GM18861 (cell line): ENCODE measurements around the gene ACBD3.
A peak's percentile ranks its signal among the peaks of the same experiment; 100 is the strongest.

Experiments used
- ATAC-seq: cut with Tn5 transposase; IDR thresholded peaks from one replicate; pipeline ENCODE4 v1.9.1; 2021; ENCODE audit not compliant: unreplicated experiment

Gene ACBD3

GRCh38 chr1:226135059-226135651 lies 51.4 kb downstream of the ACBD3 start:
- ATAC-seq: no peak

- no peak for ATAC-seq
Observed at GRCh38 chr1:226134170-226135058, 52.1 kb downstream of the ACBD3 start.

DNA sequence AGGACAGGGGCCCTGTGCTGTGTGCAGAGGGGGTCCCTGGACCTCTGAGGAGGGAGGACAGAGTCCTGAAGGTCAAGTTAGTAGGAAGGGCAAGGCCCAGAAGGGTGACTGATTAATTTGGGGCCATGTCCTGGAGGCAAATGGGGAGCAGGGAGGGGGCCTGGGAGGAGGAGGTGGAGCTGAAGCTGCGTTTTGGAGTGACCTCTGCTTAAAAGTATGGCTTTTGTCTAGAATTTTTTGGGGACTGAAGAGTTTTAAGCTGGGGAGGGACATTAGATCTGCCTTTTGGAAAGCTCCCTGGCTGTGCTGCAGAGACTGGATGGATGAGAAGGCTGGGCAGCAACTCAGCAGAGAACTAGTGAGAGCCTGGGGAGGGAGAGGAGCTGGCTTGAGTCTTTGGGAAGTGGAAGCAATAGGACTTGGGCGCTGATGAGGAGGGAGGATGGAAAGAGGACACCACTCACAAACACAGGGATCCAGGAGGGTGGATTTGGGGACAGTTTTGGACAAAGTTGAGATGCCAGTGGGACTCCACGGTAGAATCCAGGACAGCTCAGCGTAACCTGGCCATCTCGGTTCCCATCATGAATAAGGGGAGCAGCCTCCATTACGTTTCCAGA lies 52.9 kb downstream of the ACBD3 start:
- no peak for ATAC-seq

DNA sequence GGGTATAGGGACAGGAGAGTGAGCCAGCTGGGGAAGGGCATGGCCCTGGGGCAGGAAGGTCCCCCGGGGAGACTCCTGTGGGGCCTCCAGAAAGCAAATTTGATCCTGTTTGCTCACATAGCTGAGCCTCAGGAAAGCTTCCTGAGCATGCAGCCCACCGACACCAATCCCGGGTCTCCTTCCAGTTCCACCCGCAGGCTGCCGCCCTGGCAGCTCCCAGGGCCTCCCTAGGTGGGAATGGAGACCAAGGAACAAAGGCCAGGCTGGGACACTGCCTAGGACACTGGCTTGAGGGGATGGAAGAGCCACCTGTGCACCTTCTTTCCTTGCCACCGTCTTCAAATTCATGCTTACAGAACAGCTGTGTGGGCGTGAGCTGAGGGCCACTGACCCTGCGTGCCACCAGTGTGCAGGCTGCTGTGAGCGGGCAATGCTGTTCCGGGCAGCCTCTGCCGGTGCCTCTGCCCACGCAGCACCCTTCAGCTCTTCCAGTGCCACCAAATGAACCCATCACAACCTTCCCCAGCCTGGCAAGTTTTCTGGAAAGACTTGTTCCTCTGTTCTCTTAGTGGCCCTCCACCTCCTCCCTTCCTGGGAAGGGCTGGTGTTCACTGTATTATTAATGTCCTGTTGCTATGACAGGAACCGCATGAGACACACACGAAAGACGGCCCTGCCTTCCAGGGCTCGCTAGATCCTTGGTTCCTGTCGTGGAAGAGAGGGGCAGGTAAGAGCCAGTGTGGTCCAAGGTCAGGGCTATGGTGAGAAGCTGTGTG lies 53.6 kb downstream of the ACBD3 start:
- no peak for ATAC-seq

GRCh38 chr1:226131639-226132038 lies 54.9 kb downstream of the ACBD3 start:
- ATAC-seq: no peak

- no peak for ATAC-seq
Observed at GRCh38 chr1:226129230-226129629, 57.3 kb downstream of the ACBD3 start.

GRCh38 chr1:226128487-226129075 lies 58.0 kb downstream of the ACBD3 start:
- no peak for ATAC-seq

GRCh38 chr1:226126824-226127569 lies 59.5 kb downstream of the ACBD3 start:
- ATAC-seq: no peak

- ATAC-seq: no peak
Observed at GRCh38 chr1:226125831-226126230, 60.7 kb downstream of the ACBD3 start.

DNA sequence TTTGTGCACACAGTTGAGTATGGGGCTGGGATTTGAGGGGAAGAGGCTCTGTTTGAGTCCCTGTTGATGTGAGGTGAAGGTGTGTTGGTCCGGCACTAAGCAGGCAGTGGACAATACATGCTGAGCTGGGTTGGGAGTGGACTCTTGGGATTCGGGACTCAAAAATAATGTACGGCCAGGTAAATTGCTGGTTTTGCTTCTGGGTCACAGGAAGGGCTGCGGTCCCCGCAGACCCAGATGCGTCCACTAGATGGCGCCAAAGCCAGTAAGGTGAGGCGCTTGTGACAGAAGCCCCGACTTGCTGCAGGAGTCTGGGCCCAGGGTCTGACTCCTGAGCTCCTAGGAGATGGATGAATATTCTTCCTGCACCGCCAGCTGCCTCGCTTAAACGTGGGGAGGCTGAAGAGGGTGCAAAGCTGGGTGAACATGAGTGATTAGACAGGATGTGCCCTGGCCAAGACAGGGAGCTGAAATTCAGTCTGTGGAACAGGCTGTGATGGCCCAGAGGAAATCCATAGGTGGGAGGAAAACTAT lies 61.4 kb downstream of the ACBD3 start:
- peak; percentile 21 for ATAC-seq

DNA sequence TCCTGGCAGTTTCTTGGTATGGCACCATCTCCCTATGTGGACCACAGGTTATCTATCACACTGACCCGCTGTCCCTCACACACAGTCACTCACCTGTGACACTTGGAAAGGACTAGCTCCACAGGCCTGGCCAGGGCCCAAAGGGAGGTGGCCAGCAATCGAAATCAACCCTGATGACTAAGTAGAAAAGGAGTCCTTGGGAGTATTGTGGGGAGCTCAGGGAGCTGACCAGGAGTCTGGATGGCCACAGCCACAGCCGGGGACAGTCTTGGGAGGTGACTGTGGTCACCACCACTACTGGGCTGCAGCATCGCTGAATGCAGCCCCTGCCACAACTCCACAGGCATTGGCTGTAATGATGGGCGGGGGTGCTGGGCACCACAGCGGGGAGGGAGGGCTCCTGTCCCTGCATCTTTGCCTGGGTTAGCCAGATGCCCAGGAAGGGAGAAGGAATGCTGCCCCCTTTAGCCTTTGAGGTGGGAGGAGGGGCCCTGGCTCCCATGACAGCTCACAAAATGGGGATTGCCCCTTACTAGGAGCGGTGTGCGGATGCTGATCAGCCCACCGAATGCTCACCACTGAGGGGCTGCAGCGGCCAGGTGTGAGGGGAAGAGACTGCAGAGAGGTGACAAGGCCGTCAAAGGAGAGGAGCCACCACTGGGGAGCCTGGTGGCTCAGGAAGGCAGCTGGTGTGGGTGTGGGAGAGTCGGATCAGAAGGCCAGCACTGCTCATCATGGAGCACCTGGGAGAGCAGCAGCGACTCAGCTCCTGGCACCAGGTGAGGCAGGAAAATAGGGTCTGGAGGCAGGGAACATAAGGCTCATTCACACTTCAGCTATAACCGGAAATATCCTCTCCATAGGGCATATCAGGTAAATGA lies 62.7 kb downstream of the ACBD3 start:
- no peak for ATAC-seq

DNA sequence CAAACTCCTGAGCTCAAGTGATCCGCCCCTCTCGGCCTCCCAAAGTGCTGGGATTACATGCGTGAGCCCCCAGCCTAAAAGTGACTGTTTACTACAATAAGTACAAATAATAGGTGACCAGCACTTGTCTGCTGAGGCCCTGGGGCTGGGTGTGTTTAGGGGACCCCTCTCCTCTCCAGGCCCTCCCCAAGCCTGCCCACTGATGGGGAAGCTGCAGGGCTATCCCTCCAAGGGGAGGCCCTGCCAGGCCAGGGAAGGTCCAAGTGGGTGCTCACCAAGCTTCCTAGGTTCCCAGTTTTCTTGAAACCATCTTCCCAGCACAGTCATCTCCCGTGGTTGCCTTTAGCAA lies 63.4 kb downstream of the ACBD3 start:
- ATAC-seq: no peak

DNA sequence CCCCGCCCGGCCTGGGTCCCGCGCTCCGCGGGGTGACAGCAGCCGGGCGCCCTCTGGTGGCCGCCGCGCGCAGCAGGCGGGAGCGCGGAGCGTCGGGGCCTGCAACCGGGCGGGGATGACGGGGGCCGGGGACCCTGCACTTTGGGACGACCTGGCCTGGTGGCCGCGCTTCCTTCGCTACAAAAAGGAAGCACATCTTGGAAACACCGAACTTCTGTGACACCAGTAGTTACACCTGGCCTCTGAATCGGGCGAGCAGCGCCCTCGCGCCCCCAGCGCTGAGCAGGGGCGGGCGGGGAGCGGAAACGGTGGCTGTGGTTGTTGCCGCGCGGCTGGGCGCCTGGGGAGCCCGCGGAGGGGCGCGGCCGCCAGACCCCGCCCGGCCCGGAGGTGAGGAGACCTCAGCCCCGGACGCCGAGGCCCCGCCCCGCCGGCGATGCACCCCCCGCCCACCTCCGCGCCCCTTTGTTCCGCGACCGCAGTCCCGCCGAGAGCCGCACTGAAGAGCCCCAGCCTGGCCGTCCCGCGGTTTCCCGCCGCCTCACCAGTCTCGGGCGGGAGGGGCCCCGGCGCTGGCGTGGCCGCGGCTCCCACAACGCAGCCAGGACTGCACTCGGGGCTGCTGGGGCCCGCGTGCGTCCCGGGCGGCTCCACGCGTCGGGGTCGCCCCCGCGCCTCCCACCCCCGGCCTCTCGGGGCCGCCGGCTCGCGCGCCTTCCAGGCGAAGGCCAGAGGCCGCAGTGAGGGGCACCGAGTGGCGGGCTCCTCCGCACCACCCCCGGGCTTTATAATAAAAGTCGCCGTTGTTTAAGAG lies 64.7 kb downstream of the ACBD3 start:
- ATAC-seq: peak; percentile 51

DNA sequence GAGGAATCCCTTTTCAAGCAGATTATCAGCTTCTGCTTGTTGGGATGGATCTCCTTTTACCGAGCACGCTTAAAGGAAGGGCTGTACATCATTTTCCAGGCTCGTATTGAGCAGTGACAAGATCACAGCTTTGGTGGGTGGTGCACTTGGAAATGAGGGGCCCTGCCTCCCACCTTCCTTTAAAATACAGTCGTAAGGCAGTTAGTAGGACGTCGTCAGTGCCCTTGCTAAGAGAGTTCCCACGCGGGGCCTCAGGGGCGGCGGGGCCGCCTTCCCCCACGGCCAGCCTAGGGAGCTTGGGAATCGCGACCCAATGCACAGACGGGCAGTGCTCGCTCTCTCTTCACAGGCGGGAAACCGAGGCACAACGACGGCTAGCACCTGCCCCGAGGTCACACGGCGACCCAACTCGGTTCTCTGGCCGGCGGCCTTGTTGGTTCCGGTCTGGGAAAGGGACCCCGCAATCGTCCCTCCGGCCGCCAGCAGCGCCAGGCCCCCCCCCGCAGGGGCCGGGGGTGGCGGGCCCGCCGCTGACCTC lies 65.4 kb downstream of the ACBD3 start:
- ATAC-seq: no peak

GRCh38 chr1:226120398-226120797 lies 66.1 kb downstream of the ACBD3 start:
- ATAC-seq: no peak

GRCh38 chr1:226119169-226119568 lies 67.4 kb downstream of the ACBD3 start:
- no peak for ATAC-seq

- ATAC-seq: no peak
Observed at GRCh38 chr1:226118357-226118756, 68.2 kb downstream of the ACBD3 start.

DNA sequence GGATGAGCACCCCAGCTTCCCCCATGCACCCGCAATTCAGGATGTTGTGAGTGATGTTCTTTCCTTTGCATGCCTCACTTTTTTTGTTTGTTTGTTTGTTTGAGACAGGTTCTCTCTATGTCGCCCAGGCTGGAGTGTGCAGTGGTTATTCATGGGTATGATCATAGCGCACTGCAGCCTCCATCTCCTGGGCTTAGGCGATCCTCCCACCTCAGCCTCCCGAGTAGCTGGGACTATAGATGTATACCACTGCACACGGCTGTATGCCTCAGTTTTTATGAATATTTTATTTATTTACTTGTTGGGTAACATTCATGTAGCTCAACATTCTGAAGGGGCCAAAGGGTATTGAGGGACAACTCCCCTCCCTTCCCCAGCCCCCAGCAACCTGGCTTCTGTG lies 69.2 kb downstream of the ACBD3 start:
- no peak for ATAC-seq
